OCI-LY1 (cell line): Measurements from ENCODE around the gene STARD7.

Experiments used
- H2AFZ ChIP-seq: fragments of 200-600 bp; sonication (generic), shearing (Covaris generic); 2 replicates; pipeline ENCODE4 v1.6.0; 2014; ENCODE audit warnings: antibody characterized with exemption, mild to moderate bottlenecking, low read length
- H3F3A ChIP-seq: fragments of 200-600 bp; sonication (generic), shearing (Covaris generic); 2 replicates; pipeline ENCODE4 v1.6.0; 2014; ENCODE audit warnings: mild to moderate bottlenecking, antibody characterized with exemption, low read length, moderate library complexity; ENCODE audit not compliant: insufficient read depth
- H3K27ac ChIP-seq: fragments of 200-600 bp; sonication (generic); 2 replicates; pipeline ENCODE4 v1.5.1; 2014; ENCODE audit warnings: low read length, mixed run types, mild to moderate bottlenecking, low read depth; ENCODE audit not compliant: poor library complexity, severe bottlenecking
- H3K27me3 ChIP-seq: fragments of 200-600 bp; sonication (generic); 2 replicates; pipeline ENCODE4 v1.6.0; 2014; ENCODE audit warnings: antibody characterized with exemption, mild to moderate bottlenecking, low read length, moderate library complexity; ENCODE audit not compliant: insufficient read depth
- H3K36me3 ChIP-seq: fragments of 200-600 bp; sonication (generic); 2 replicates; pipeline ENCODE4 v1.6.1; 2014; ENCODE audit warnings: mild to moderate bottlenecking, antibody characterized with exemption, low read length, moderate library complexity, mixed read lengths; ENCODE audit not compliant: insufficient read depth
- H3K4me1 ChIP-seq: fragments of 200-600 bp; sonication (generic); 2 replicates; pipeline ENCODE4 v1.5.1; 2014; ENCODE audit warnings: mild to moderate bottlenecking, low read length, moderate library complexity; ENCODE audit not compliant: insufficient read depth, severe bottlenecking
- H3K4me2 ChIP-seq: fragments of 200-600 bp; sonication (generic), shearing (Covaris generic); 2 replicates; pipeline ENCODE4 v1.6.1; 2014; ENCODE audit warnings: low read length
- H3K4me3 ChIP-seq: fragments of 200-600 bp; sonication (generic); 2 replicates; pipeline ENCODE4 v1.5.1; 2014; ENCODE audit warnings: low read length, low read depth, mild to moderate bottlenecking, mixed read lengths; ENCODE audit not compliant: poor library complexity, severe bottlenecking
- H3K79me2 ChIP-seq: fragments of 200-600 bp; shearing (Covaris generic); 2 replicates; pipeline ENCODE4 v1.6.1; 2016; ENCODE audit warnings: mixed run types, low read length, mixed read lengths; ENCODE audit not compliant: insufficient read depth
- H3K9ac ChIP-seq: fragments of 200-600 bp; sonication (generic), shearing (Covaris generic); 2 replicates; pipeline ENCODE4 v1.6.1; 2014; ENCODE audit warnings: mild to moderate bottlenecking, low read length, mixed read lengths
- H3K9me2 ChIP-seq: fragments of 200-600 bp; sonication (generic), shearing (Covaris generic); 2 replicates; pipeline ENCODE4 v1.6.1; 2014; ENCODE audit warnings: low read depth, mild to moderate bottlenecking, low read length, mixed read lengths
- H3K9me3 ChIP-seq: fragments of 200-600 bp; shearing (Covaris generic); 2 replicates; pipeline ENCODE4 v1.6.1; 2014; ENCODE audit warnings: low read length, mixed read lengths
- H4K20me1 ChIP-seq: fragments of 200-600 bp; sonication (generic), shearing (Covaris generic); 2 replicates; pipeline ENCODE4 v1.6.0; 2016; ENCODE audit warnings: mild to moderate bottlenecking, low read length; ENCODE audit not compliant: insufficient read depth
- EZH2 ChIP-seq: fragments of 200-600 bp; sonication (generic), shearing (Covaris generic); IDR thresholded peaks from 2 replicates; pipeline ENCODE4 v1.8.0; 2017; ENCODE audit warnings: borderline replicate concordance, mixed run types, mild to moderate bottlenecking, antibody characterized with exemption, low read length, moderate library complexity, mixed read lengths
- TF ChIP-seq, protein P1 (sequence below): fragments of 200-600 bp; sonication (generic), shearing (Covaris generic); IDR thresholded peaks from 2 replicates; pipeline ENCODE4 v1.5.1; 2017; ENCODE audit warnings: mild to moderate bottlenecking, antibody characterized with exemption, low read length, moderate library complexity, mixed read lengths

The STARD7 gene

DNA sequence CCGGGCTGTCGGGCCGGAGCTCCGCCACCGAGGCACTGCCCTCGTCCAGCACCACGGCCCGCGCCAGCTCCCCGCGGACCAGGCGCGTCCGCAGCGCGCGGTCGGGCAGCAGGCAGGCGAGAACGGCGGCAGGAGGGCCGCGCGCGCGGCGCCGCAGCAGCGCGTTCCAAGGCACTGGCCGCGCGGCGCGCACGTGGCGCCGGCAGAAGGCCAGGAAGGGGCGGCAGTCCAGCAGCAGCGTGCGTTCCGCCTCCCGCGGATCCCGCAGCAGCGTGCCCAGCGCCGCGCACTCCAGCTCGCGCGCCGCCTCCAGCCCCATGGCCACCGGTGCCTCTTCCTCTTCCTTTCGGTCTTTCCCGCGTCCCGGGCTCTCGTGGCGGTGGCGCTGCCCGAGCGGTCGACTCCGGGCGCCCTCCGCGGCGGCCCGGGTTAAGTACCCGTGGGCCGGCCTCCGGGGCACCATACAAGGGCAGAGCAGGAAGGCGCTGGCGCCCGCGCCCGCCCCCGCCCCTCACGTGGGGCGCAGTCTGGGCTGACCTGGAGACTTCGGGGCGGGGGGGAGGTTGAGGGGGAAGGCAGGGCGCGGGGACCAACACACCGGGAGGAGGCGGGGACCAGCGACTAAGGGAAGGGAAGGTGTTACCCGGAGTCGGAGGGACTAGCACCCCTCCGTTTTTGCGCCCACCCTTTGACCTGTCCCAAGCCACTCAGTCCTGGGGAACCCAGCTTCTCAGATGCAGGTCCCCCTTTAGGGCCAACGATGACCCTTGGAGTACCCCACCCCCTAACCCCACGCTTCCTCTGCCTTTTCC, 63.4 kb downstream of the STARD7 start, which contains the start of gene DUSP2:
Gene DUSP2, minus strand, starts transcription at position 405 of the 812 bp plus-strand sequence. Its CDS starts 86 bp downstream, at position 319.
- Histone ChIP-seq H3K4me1 (peaks cover 66% of the 10 kb centered on the region), H3K9ac (peak within 1 kb of the TSS; percentile 90), H4K20me1 (no peaks in the 10 kb centered on the region), H3K4me3 (peak within 1 kb of the TSS; percentile 92), H3F3A (no peaks in the 10 kb centered on the region), H2AFZ (no peak within 1 kb of the TSS), H3K9me3 (no peaks in the 10 kb centered on the region), H3K79me2 (no peaks in the 10 kb centered on the region), H3K4me2 (peak within 1 kb of the TSS; percentile 90), H3K36me3 (peaks cover 28% of the 10 kb centered on the region), H3K9me2 (no peaks in the 10 kb centered on the region), H3K27me3 (no peaks in the 10 kb centered on the region), H3K27ac (peak within 1 kb of the TSS; percentile 91)
- no peak for TF ChIP-seq EZH2
- TF ChIP-seq, protein P1, sequence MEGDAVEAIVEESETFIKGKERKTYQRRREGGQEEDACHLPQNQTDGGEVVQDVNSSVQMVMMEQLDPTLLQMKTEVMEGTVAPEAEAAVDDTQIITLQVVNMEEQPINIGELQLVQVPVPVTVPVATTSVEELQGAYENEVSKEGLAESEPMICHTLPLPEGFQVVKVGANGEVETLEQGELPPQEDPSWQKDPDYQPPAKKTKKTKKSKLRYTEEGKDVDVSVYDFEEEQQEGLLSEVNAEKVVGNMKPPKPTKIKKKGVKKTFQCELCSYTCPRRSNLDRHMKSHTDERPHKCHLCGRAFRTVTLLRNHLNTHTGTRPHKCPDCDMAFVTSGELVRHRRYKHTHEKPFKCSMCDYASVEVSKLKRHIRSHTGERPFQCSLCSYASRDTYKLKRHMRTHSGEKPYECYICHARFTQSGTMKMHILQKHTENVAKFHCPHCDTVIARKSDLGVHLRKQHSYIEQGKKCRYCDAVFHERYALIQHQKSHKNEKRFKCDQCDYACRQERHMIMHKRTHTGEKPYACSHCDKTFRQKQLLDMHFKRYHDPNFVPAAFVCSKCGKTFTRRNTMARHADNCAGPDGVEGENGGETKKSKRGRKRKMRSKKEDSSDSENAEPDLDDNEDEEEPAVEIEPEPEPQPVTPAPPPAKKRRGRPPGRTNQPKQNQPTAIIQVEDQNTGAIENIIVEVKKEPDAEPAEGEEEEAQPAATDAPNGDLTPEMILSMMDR, result no peak

DNA sequence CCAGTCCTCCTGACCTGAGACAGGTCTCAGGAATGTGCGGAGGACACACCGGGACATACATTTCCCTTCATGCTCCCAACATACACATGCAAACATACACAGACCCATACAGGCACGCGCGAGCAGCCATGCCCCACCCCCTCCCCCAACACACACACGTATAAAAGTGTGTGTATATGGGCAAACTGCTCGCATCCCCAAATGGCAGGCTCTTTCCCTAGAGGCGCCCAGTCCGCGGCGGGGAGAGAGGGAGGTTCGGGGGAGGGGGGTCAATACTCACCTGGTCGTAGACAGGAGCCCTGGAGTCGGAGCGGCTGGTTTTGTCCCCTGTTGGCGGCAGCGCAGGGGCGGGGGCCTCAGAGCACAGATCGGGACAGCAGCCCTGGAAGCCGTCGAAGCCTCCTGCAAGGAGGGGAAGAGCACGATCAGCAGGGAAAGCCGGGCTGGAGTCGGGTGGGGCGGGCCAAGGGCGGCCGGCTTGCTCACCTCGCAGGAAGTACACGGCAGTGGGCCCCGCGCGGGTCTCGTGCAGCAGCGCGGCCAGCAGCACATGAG, 64.1 kb downstream of the STARD7 start:
- H3K9me2 ChIP-seq, result no peaks in the 10 kb centered on the region
- no peaks in the 10 kb centered on the region for H3K9me3 ChIP-seq
- H3K4me3 ChIP-seq, result peak overlapping the region; percentile 92
- TF ChIP-seq, protein P1, result no peak
- no peak for TF ChIP-seq EZH2
- H3K4me2 ChIP-seq, result peak overlapping the region; percentile 90
- H3K4me1 ChIP-seq, result peaks cover 66% of the 10 kb centered on the region
- H3F3A ChIP-seq, result no peaks in the 10 kb centered on the region
- no peaks in the 10 kb centered on the region for H3K79me2 ChIP-seq
- H2AFZ ChIP-seq, result no peak overlapping the region
- H3K27me3 ChIP-seq, result no peaks in the 10 kb centered on the region
- peaks cover 28% of the 10 kb centered on the region for H3K36me3 ChIP-seq
- peak overlapping the region; percentile 55 for H3K27ac ChIP-seq
- peak overlapping the region; percentile 90 for H3K9ac ChIP-seq
- no peaks in the 10 kb centered on the region for H4K20me1 ChIP-seq

DNA sequence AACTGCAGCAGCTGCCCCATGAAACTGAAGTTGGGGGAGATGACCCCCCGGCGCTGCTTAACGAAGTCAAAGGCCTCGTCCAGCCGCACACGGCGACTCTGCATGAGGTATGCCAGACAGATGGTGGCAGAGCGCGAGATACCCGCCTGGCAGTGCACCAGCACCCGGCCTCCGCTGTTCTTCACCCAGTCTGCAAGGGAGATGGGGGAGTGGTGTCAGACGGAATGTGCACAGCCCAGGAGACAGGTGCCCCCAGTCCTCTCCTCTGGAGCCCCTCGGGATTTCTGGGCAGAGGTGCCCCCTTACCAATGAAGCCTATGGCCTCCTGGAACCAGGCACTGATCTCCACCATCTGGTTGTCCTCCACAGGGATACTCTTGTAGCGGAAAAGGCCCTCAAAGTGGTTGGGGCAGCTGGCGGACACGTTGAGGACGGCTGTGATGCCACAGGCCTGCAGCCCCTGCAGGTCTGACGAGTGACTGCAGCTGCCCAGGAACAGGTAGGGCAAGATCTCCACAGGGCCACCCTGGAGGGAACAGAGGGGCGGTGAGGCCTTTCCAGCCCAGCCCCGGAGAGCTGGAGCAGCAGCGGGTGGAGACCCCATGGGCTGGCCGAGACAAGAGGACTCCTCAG, 64.7 kb downstream of the STARD7 start:
- no peak overlapping the region for H2AFZ ChIP-seq

More for the DNA sequence above, 64.7 kb downstream of the STARD7 start:
- Histone ChIP-seq H3K4me2 (peak overlapping the region; percentile 90), H3K9me3 (no peaks in the 10 kb centered on the region), H3K27me3 (no peaks in the 10 kb centered on the region), H3K4me1 (peaks cover 61% of the 10 kb centered on the region), H3K9ac (peak overlapping the region; percentile 90), H3K79me2 (no peaks in the 10 kb centered on the region), H3K27ac (peak overlapping the region; percentile 55), H3K4me3 (peak overlapping the region; percentile 92), H3F3A (no peaks in the 10 kb centered on the region), H3K36me3 (peaks cover 28% of the 10 kb centered on the region), H3K9me2 (no peaks in the 10 kb centered on the region), H4K20me1 (no peaks in the 10 kb centered on the region)
- TF ChIP-seq EZH2, result no peak
- TF ChIP-seq, protein P1, result peak; percentile 32; the same call in 1 of the 2 replicates
